Retinal pigment epithelial cell (primary cell): ENCODE results near the gene GFRA1.

Experiments
- DNase-seq: peaks from one replicate; pipeline ENCODE4 v3.0.0-alpha.2; 2010; ENCODE audit warnings: low read depth
- H3K4me3 ChIP-seq: 2 replicates; pipeline ENCODE4 v1.5.1; 2011; ENCODE audit warnings: mild to moderate bottlenecking, low read length, control low read depth, moderate library complexity
- CTCF ChIP-seq: conservative IDR thresholded peaks from 2 replicates; pipeline ENCODE4 v1.5.1; 2011; ENCODE audit warnings: low read depth, low read length, control low read depth, inconsistent platforms

Gene GFRA1

DNA sequence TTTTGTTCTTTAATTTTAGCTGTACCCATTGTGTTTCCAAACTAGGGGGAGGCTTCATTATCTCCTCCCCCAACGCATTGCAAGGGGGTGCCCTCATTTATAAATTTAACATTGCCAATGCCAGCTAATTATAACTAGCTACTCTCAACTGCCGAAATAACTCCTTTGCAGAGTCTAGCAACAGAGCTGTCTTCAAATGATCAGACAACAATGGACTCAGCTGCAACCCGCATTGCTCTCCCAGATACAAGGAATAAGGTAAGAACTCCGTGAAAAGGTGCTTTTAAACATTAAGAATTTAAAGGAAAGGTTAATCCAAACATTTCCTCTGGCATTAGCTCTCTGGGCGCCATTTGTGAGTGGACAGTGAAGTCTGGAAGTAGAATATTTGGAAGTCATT is 116.2 kb downstream of the GFRA1 start:
- DNase-seq: no peak
- H3K4me3 ChIP-seq: no peak overlapping the region
- TF ChIP-seq CTCF: no peak

DNA sequence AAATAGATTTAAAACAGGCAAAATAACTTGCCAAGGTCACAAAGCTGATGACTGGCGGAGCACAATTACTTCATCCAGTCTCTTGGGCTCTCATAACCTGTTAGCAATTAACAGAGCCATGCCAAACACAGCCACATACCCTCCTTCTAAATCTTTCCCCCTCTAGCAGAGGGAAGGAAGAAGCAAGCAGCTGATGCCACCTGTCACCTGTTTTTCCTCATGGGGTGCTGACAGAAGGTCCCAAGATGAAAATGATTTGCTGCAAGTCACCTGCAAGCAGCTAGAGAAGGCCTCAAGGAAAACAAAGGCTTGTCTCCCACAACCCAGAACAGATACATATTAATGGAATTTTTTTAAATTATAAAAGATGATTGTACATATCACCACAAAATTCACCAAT is 117.8 kb downstream of the GFRA1 start:
- TF ChIP-seq CTCF: no peak
- no peak for DNase-seq
- H3K4me3 ChIP-seq: no peak overlapping the region

- no peak overlapping the region for H3K4me3 ChIP-seq
- TF ChIP-seq CTCF: no peak
- no peak for DNase-seq
Measured at GRCh38 chr10:116154651-116155050, 118.4 kb downstream of the GFRA1 start.

- no peak for TF ChIP-seq CTCF
- no peak for DNase-seq
- H3K4me3 ChIP-seq: no peak overlapping the region
Measured at GRCh38 chr10:116151076-116151475, 121.9 kb downstream of the GFRA1 start.

DNA sequence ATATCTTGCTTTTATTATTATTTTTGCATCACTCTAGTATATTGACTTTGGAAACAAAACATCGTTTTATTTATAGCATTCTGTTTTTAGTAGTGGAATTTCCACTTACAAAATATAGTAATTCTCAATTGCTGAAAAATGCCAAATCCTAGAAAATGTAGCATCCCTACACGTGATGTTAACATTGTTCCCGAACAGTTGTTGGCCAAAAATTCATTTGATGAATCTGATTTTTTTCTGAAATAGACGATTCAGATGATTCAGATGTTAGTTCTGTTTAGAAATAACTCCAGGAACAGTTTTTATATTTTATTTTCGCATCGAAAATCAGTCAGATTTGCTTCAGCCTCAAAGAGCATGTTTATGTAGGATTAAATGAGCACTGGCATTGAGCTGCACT is 122.4 kb downstream of the GFRA1 start:
- no peak for TF ChIP-seq CTCF
- H3K4me3 ChIP-seq: no peak overlapping the region
- DNase-seq: no peak

GRCh38 chr10:116147147-116147905 is 125.7 kb downstream of the GFRA1 start:
- DNase-seq: no peak
- no peak for TF ChIP-seq CTCF
- H3K4me3 ChIP-seq: no peak overlapping the region

GRCh38 chr10:116146372-116147140 is 126.5 kb downstream of the GFRA1 start:
- H3K4me3 ChIP-seq: no peak overlapping the region
- no peak for TF ChIP-seq CTCF
- DNase-seq: no peak
